Tibial nerve (tissue), 4 donors: ENCODE data around the gene PTPRU.

Experiments
- EP300 ChIP-seq, 2 donors: sonication (generic); formaldehyde crosslinking; IDR thresholded peaks; one replicate each; pipeline ENCODE4 v1.6.1; 2017; ENCODE audit warnings: antibody characterized with exemption in 2 of 2, mild to moderate bottlenecking in 1 of 2
- TF ChIP-seq, protein P1 (sequence below), 5 experiments: fragments of 200-600 bp in 3 of 5; fragments of 450-650 bp in 2 of 5; sonication (generic) in 3 of 5; IDR thresholded peaks; one replicate each; pipeline ENCODE4 v1.5.1; 2016 to 2019; ENCODE audit warnings: antibody characterized with exemption in 5 of 5, mild to moderate bottlenecking in 3 of 5, moderate library complexity in 2 of 5

DNA sequence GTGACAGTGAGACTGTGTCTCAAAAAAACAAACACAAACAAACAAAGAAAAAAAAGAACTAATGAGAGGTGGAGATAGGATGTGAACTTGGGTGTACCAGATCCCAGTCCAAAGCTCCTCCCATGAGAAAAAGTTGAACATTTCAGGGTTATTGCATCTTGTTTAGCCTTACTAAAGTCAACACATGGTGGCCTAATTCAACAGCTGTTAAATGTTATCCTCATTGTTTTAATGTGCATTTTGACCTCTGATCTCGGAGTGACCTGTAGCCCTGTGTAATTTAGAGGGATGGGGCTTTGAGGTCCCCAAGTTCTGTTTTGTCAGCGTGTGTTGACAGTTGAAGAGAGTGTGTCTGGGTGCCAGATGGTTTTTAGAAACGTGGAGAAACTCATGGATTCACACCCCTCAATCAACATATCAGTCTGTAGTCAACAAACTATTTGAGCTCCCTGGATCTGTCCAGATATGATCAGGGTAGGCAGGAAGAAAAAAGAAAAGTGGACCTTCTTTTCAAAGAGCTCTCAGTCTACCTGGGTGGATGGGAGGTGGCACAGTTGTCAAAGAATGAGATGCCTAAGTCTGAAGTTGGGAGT lies 34.7 kb downstream of the PTPRU start:
- TF ChIP-seq, protein P1, sequence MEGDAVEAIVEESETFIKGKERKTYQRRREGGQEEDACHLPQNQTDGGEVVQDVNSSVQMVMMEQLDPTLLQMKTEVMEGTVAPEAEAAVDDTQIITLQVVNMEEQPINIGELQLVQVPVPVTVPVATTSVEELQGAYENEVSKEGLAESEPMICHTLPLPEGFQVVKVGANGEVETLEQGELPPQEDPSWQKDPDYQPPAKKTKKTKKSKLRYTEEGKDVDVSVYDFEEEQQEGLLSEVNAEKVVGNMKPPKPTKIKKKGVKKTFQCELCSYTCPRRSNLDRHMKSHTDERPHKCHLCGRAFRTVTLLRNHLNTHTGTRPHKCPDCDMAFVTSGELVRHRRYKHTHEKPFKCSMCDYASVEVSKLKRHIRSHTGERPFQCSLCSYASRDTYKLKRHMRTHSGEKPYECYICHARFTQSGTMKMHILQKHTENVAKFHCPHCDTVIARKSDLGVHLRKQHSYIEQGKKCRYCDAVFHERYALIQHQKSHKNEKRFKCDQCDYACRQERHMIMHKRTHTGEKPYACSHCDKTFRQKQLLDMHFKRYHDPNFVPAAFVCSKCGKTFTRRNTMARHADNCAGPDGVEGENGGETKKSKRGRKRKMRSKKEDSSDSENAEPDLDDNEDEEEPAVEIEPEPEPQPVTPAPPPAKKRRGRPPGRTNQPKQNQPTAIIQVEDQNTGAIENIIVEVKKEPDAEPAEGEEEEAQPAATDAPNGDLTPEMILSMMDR (IDR thresholded peaks at IDR 0.05) = no peak
- no peak for TF ChIP-seq EP300 (IDR thresholded peaks at IDR 0.05)
